Skeletal muscle satellite cell (primary cell): ENCODE data around the gene GASK1A.

ENCODE experiments used
- H3K27me3 ChIP-seq: 2 replicates; pipeline ENCODE4 v1.7.0; 2013; ENCODE audit warnings: low read length; ENCODE audit not compliant: control insufficient read depth, insufficient read depth
- H3K36me3 ChIP-seq: 2 replicates; pipeline ENCODE4 v1.7.0; 2013; ENCODE audit warnings: mild to moderate bottlenecking, control low read depth, low read length; ENCODE audit not compliant: insufficient read depth
- H3K4me1 ChIP-seq: 2 replicates; pipeline ENCODE4 v1.7.0; 2013; ENCODE audit warnings: low read length; ENCODE audit not compliant: control insufficient read depth, insufficient read depth
- H3K4me2 ChIP-seq: 2 replicates; pipeline ENCODE4 v1.7.0; 2013; ENCODE audit warnings: mild to moderate bottlenecking, low read length
- H3K4me3 ChIP-seq: 2 replicates; pipeline ENCODE4 v1.7.0; 2013; ENCODE audit warnings: low read length
- H3K9ac ChIP-seq: 2 replicates; pipeline ENCODE4 v1.7.0; 2013; ENCODE audit warnings: mild to moderate bottlenecking, low read depth, low read length, moderate library complexity
- H3K9me3 ChIP-seq: replicated peaks from 2 replicates; pipeline ENCODE4 v1.7.0; 2013; ENCODE audit warnings: mild to moderate bottlenecking, control low read depth, low read length

The GASK1A gene

DNA sequence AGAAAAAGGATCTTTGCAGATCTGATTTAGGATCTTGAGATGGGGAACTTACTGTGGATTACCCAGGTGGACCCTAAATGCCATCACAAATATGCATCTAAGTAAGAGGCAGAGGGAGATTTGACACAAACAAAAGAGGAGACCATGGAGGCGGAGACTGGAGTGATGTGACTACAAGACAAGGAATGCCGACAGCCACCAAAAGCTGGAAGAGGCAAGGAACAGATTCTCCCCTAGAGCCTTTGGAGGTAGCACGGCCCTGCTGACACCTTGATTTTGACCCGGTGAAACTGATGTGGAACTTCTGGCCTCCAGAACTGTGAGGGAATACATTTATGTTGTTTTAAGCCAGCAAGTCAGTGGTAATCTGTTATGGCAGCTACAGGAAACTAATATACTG, 44.0 kb downstream of the GASK1A start:
- Histone ChIP-seq H3K27me3 (peaks cover 12% of the 10 kb centered on the region), H3K4me1 (no peaks in the 10 kb centered on the region), H3K9me3 (no peaks in the 10 kb centered on the region), H3K36me3 (no peaks in the 10 kb centered on the region), H3K9ac (no peak overlapping the region), H3K4me3 (no peak overlapping the region), H3K4me2 (no peak overlapping the region)

DNA sequence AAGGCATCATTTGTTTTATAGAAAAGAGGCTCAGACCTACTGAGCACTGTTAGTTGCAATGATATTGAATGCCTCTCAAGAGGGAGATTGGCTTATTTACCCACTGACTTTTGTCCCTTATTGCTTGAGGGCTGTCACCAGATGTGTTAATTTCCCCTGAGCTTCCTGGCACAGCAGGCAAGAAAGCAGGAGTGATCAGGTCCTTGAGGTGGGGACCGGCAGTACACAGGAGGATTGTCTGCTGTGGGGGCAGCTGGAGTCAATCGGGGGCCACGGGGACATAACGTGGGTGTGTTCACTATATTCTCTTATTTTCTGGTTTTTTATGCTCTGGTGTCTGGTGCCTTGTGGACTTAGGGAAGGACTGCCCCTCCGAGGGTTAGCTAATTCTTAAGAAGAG, 44.6 kb downstream of the GASK1A start:
- Histone ChIP-seq H3K9me3 (no peaks in the 10 kb centered on the region), H3K27me3 (peaks cover 12% of the 10 kb centered on the region), H3K4me3 (no peak overlapping the region), H3K4me2 (no peak overlapping the region), H3K36me3 (no peaks in the 10 kb centered on the region), H3K4me1 (no peaks in the 10 kb centered on the region), H3K9ac (no peak overlapping the region)

DNA sequence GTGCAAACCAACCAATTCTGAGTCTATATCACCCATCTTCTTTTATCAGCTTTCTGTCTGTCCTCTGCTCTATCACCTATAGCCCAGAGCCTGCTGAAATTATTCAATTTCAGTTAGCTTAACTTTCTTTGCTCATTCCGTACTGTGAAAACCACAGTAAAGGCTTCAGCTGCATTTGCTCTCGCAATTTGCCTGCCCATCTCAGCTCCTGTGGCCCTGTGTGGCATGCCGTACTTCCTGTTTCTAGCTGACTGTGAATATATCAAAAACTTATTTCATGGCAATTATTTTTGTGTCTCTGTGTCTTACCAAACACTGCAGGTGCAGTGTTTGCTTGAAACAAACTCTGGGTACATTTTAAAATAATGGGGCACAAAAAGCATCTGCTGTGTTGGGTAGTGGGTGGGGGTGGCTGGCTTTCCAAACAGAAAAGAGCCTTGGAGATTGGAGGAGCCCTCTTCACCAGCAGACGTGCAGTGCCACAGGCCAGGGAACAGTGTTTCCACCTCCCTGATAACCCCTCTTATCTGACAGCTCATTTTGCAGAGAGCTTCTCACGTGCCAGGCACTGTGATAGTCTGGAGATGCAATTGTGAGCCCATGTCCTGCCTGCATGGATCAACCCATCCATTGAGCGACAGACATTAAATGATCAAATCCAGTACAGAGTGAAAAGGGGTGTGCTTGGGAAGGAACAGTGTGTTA, 45.2 kb downstream of the GASK1A start:
- Histone ChIP-seq H3K4me3 (no peak overlapping the region), H3K9ac (no peak overlapping the region)

DNA sequence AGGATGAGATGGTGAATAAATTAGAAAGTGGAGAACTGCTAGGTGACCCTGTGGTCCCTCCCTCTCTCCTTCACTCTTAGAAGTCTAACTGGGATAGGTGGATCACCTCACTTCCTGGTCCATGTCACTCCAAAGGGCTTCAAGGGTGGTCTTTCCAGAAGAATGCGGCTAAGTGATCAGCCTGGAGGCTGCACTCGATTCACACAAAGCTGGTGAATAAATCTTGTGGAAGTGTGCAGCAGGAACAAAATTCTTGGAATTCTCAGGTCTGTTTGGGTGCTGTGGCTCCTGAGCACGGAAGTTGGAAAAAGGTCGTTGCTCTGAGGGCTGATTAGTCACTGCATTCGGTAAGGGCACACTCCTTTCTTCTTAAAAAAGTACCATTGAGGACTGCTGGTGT, 46.3 kb downstream of the GASK1A start:
- no peak overlapping the region for H3K4me2 ChIP-seq
- H3K9ac ChIP-seq = no peak overlapping the region
- H3K9me3 ChIP-seq = no peaks in the 10 kb centered on the region
- no peaks in the 10 kb centered on the region for H3K4me1 ChIP-seq
- H3K4me3 ChIP-seq = no peak overlapping the region
- no peaks in the 10 kb centered on the region for H3K36me3 ChIP-seq
- H3K27me3 ChIP-seq = peaks cover 9% of the 10 kb centered on the region

More for the DNA sequence above, 45.2 kb downstream of the GASK1A start:
- Histone ChIP-seq H3K4me1 (no peaks in the 10 kb centered on the region), H3K36me3 (no peaks in the 10 kb centered on the region), H3K27me3 (peaks cover 12% of the 10 kb centered on the region), H3K4me2 (no peak overlapping the region), H3K9me3 (no peaks in the 10 kb centered on the region)

DNA sequence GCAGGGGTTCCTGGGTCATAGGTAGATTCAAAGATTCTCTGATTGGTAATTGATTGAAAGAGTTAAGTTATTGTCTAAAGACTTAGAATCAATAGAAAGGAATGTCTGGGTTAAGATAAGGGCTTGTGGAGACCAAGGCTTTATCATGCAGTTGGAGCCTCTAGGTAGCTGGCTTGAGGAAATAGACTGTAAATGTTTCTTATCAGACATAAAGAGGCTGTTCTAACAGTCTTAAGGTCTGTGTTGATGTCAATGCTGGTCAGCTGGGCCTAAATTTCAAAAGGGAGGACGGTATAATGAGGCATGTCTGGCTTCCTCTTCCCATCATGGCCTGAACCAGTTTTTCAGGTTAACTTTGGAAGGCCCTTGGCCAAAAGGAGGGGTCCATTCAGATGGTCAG, 48.9 kb downstream of the GASK1A start:
- Histone ChIP-seq H3K36me3 (no peaks in the 10 kb centered on the region), H3K9ac (no peak overlapping the region), H3K4me2 (no peak overlapping the region), H3K27me3 (peaks cover 8% of the 10 kb centered on the region), H3K4me3 (no peak overlapping the region), H3K4me1 (no peaks in the 10 kb centered on the region), H3K9me3 (no peaks in the 10 kb centered on the region)

DNA sequence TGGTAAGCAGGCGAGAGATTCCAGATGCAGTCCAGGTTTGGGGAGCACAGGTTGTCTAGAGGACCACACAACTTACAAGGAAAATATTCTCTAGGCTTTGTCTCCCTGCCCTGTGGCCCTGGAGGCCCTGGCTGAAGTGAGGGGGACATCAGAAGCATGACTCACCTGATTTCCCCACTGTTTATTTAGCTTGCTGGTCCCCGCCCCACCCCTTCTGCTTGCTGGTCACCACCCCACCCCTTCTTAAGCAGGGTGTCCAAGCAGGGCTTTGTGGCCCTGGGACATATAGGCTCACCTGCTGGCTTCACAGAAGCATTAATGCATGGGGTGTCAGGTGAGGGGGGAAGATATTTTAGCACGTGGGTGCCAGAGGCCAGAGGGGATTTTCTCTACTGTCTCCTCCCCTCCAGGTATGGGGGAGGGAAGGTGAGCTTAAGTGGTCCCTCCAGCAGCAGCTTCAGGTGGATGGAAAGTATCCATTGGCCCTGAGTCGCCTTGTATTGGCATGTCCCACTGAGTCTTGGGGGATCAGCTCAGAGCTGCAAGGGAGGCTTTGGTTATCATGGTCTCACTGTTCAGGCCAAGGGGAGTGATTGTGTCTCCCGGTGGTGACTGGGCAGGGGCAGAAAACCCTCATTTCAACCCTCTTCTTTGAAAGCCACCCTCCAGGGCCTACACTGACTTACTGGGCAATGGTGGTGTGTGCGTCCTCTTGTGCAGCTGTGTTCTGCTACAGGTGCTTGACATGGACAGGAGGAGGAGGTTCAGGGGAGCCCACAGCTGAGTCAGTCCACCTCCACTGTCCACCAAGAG, 49.8 kb downstream of the GASK1A start:
- H3K9ac ChIP-seq = no peak overlapping the region
- no peak overlapping the region for H3K4me2 ChIP-seq
- H3K27me3 ChIP-seq = peaks cover 8% of the 10 kb centered on the region
- H3K4me1 ChIP-seq = no peaks in the 10 kb centered on the region
- no peaks in the 10 kb centered on the region for H3K36me3 ChIP-seq
- H3K9me3 ChIP-seq = no peaks in the 10 kb centered on the region
- no peak overlapping the region for H3K4me3 ChIP-seq

DNA sequence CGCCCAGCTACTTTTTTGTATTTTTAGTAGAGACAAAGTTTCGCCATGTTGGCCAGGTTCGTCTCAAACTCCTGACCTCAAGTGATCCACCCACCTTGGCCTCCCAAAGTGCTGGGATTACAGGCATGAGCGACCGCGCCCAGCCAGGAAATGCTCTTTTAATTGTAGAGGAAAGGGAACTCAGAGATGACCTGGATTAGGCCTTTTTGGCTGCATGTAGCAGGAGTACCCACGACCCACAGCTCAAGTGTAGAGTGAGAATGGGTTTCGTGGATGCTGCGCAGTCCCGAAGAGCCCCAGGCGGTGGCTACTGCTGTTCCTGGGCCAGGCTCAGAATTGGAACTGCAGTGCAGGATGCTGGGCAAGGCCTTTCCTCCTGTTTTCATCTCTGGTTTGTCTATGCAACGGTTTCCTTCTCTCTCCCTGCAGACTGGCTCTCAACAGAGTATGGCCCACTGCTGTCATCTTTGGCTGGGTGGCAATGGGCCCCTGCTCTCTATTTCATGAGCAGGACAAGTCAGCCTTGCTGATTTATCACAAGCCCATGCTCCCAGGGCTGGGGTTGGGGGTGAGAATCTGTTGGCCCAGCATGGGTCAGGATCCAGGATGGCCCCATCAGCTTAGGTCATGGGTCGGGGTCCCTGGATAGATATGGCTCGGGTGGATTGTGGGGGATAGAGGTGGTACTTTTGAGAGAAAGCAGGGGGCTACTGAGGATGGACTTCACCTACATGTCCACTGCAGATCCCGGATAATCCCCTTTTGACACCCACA, 51.2 kb downstream of the GASK1A start:
- Histone ChIP-seq H3K27me3 (peaks cover 8% of the 10 kb centered on the region), H3K4me3 (no peak overlapping the region), H3K9ac (no peak overlapping the region), H3K9me3 (no peaks in the 10 kb centered on the region), H3K4me2 (no peak overlapping the region), H3K4me1 (no peaks in the 10 kb centered on the region), H3K36me3 (no peaks in the 10 kb centered on the region)

DNA sequence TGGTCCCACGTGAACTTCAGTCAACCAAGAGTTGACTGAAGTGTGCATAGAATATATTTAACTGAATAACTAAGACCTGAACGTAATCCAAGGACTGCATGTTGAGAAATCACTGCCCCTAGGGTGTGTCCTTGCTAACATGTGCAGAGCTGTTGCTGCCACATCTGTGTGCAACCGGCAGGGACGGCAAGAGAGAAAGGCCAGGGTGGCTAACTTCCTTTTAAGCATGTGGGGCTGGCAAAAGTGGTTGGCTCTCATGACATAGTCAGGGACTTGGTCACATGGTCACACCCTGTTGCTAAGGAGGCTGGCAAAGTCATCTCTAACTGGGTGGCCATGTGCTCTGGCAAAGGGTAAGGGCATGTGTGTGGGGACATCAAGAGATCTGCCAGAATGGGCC, 52.4 kb downstream of the GASK1A start:
- Histone ChIP-seq H3K9me3 (no peaks in the 10 kb centered on the region), H3K4me3 (no peak overlapping the region), H3K9ac (no peak overlapping the region), H3K4me2 (no peak overlapping the region), H3K36me3 (no peaks in the 10 kb centered on the region), H3K27me3 (peaks cover 8% of the 10 kb centered on the region), H3K4me1 (no peaks in the 10 kb centered on the region)

DNA sequence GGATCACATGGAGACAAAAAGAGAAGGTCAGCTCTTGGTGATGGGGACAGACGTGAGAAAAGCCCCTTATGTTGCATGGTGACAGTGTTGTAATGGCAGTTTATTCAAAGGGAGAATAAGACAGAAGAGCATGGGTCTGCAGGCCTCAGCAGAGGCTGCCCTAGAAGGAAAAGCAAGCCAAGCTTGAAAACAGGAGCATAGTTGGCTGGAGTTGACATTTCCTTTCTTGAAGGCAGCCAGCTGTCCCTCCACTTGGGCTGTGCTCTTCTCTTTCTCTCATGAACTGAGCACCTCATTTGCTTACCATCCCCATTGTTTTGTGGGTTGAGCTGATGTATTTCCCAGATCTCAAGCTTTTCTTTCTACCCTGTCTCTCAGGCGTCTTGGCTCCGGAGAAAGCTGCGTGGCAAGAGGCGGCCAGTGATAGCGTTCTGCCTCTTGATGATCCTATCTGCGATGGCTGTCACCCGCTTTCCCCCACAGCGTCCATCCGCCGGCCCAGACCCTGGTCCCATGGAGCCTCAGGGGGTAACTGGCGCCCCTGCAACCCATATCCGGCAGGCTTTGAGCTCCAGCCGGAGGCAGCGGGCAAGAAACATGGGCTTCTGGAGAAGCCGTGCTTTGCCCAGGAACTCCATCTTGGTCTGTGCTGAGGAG, 52.9 kb downstream of the GASK1A start:
- Histone ChIP-seq H3K9ac (no peak overlapping the region), H3K9me3 (no peaks in the 10 kb centered on the region), H3K36me3 (no peaks in the 10 kb centered on the region), H3K27me3 (peaks cover 9% of the 10 kb centered on the region), H3K4me2 (no peak overlapping the region), H3K4me3 (no peak overlapping the region), H3K4me1 (no peaks in the 10 kb centered on the region)

DNA sequence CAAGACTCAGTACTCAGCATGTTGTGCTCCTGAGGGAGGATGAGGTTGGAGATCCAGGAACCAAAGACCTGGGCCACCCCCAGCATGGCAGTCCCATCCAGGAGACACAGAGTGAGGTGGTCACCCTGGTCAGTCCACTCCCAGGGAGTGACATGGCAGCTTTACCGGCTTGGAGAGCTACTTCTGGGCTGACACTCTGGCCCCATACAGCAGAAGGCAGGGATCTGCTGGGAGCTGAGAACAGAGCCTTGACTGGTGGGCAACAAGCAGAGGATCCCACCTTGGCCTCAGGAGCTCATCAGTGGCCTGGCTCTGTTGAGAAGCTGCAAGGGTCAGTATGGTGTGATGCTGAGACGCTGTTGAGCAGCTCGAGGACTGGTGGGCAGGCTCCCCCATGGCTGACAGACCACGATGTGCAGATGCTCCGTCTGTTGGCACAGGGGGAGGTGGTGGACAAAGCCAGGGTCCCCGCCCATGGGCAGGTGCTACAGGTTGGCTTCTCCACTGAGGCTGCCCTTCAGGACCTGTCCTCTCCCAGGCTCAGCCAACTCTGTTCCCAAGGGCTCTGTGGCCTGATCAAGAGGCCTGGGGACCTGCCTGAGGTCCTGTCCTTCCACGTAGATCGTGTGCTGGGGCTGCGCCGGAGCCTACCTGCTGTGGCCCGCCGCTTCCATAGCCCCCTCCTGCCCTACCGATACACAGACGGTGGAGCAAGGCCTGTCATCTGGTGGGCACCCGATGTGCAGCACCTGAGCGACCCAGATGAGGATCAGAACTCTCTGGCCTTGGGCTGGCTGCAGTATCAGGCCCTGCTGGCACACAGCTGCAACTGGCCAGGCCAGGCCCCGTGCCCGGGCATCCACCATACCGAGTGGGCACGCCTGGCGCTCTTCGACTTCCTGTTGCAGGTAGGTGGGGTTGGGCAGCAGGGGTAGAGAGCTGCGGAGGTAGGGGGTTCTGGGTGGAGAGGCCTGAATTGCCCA, 53.8 kb downstream of the GASK1A start:
- peaks cover 7% of the 10 kb centered on the region for H3K27me3 ChIP-seq
- H3K9ac ChIP-seq = no peak overlapping the region
- no peaks in the 10 kb centered on the region for H3K4me1 ChIP-seq
- no peaks in the 10 kb centered on the region for H3K36me3 ChIP-seq
- no peak overlapping the region for H3K4me3 ChIP-seq
- H3K4me2 ChIP-seq = no peak overlapping the region
- H3K9me3 ChIP-seq = no peaks in the 10 kb centered on the region
